GM21367 (cell line): Measurements from ENCODE around the gene ZSWIM6.

Experiments used
- ATAC-seq: cut with Tn5 transposase; IDR thresholded peaks from one replicate; pipeline ENCODE4 v1.9.1; 2021; ENCODE audit not compliant: unreplicated experiment

The ZSWIM6 gene

GRCh38 chr5:61357745-61358144, 25.7 kb downstream of the ZSWIM6 start:
- no peak for ATAC-seq

DNA sequence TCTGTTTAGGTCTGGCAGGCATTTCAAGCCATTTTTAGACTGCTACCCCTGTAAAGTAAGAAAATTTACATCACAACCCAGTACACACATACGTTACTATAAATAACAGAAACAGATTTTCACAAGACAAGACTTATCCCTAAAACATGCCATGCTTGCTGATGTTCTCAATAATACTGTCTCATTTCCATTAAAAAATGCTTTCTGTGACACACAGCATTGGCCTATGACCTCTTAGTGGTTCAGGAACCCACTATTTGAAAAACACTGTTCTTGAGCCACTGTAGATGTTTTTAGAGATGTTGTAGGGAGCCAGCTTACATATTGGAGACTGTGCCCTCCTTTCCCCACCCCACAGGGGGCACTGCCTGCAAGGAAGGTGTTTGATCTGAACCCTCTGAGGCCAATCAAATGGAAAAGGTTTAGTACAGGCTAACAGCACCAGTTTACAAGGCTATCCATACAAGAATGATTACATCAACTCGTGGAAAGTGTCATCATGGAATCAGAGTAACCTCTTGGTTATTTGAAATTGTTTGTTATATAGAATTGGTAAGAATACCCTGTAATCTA, 30.8 kb downstream of the ZSWIM6 start:
- ATAC-seq: no peak

DNA sequence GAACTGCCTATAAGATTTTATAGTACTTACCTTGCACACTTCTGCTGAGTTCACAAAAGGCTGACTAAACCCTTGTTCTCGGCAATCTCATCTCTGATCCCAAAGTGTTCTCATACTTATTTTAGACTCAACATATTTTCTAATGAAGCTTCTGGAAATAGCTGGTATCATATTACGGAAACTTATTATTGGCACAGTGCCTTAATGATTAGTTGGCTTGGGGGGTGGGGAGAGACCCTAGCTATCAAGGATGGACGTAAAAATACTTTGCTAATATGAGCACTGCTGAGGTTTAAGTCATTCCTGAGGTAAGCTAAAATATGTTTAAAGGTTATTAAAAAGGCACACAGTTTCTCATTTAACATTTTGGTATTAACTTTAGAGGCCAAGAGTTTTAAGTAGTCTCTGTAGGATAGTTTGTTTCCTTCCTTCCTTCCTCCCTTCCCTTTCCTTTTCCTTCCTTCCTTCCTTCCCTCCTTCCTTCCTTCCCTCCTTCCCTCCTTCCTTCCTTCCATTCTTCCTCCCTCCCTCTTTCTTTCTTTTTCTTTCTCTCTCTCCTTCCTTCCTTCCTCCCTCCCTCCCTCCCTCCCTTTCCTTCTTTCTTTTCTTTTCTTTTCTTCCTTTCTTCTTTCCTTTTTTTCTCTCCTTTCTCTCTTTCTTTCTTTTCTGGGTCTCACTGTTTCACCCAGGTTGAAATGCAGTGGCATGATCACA, 31.5 kb downstream of the ZSWIM6 start:
- no peak for ATAC-seq

DNA sequence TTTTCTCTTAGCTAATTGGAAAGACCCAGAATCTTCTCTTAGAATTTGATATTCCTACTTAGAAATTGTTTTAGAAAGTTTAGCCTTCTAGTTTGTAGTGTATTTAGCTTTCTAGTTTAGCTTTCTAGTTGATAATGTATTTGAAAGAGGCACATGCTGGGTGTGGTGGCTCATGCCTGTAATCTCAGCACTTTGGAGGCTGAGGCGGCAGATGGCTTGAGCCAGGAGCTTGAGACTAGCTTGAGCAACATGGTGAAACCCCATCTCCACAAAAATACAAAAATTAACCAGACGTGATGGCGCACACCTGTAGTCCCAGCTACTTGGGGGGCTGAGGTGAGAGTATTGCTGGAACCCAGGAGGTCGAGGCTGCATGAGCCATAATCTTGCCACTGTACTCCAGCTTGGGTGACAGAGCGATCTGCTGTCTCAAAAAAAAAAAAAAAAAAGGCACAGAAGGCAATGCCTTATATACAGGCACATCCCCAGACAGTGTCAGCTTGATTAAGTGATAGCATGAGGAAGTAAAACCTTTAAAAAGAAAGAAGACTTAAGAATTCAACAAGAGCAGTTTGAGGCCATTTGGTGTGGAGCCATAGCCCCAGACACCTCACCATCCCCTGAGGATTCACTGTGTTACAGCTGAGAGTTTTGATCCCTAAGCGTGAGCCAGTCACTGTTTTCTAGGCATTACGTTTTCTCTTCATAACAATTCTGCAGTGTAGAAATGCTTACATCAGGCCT, 34.6 kb downstream of the ZSWIM6 start:
- ATAC-seq: no peak

DNA sequence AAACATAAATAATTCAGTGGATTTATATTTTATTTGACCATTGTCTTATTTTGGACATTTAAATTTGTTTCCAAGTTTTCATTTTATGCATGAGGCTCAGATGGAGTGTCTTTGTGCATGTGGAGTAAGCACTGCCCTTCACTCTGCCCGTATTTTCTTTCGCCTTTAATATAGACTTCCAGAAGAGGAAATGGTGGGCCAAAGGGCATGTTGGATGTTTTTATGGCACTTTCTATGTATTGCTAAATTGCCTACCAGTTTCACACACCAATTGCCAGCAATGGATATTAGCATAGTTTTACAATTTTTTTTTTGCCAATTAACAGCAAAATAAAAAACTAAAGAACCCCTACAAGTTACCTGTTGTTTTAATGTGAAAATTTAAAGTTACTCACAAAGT, 38.4 kb downstream of the ZSWIM6 start:
- no peak for ATAC-seq

- ATAC-seq: no peak
Measured at GRCh38 chr5:61371474-61371873, 39.4 kb downstream of the ZSWIM6 start.

DNA sequence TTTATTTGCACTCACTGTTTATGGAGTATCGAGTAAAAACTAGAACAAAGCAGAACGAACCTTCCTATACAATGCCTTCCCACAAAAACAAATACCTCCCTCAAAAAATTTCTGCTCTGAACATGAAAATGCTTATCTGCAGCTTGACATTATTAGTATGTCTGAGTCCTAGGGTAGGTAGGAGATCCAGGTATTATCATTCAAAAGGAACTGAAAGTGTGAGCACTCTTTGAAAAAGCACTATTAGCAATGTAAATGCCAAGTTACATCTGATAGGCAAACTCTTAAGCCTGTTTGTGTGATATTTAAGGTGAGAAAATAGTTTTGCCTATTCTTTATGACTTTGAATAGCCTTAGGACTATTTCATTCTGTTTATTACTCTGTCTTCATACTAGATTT, 47.6 kb downstream of the ZSWIM6 start:
- no peak for ATAC-seq

- no peak for ATAC-seq
Measured at GRCh38 chr5:61381968-61382367, 49.9 kb downstream of the ZSWIM6 start.

GRCh38 chr5:61385627-61386026, 53.6 kb downstream of the ZSWIM6 start:
- ATAC-seq: no peak

DNA sequence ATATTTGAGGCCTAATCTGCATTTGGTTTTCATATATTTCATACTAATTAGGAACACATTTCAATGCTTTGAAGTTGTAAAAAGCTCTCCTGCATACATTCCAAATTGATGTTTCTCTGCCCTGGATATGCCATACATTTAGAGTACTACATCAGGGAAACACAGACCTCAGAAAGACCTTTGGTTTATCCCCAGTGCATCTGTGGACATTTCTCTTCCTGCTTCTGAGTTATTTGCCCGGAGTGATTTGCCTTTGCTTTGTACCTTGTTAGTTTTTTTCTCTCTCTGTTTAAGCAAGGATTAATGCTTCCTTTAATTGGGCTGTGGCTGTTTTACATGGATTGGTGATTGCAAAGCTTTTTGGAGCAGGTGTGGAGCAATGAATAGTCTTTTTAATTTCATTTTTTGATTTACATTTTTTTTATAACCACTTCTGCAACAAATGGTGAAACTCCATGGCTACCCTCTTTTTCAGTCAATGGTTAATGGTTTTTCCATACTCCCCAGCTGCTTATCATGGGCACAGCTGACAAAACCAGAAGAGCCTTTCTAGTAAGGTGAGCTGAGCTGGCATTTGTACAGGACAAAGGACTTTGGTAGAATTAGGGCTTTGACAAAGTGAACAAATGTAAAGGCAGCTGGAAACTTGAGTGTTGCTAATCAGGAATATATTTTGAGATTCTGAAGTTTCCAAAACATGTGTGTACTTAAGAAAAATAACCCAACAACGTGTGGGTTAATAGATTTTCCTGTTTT, 54.2 kb downstream of the ZSWIM6 start:
- ATAC-seq: no peak

DNA sequence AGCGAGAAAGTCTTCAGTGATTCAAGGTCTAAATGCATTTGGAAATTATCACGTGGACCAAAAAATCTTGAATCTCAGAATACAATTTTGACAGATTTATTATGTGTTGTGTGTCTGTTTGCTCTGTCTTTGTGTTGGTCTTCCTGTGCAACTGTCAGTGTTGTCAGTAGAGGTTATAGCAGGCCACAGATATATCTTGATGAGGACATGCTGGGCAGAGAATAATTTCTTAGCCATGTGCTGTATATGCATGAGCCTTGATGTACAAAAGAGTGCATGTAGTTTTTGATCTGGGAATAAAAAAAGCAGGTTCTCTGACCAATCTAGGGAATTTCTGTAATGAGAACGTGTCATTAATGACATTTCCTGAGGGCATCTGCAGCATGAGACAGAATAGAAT, 57.6 kb downstream of the ZSWIM6 start:
- no peak for ATAC-seq

- no peak for ATAC-seq
Measured at GRCh38 chr5:61394078-61394704, 62.1 kb downstream of the ZSWIM6 start.

DNA sequence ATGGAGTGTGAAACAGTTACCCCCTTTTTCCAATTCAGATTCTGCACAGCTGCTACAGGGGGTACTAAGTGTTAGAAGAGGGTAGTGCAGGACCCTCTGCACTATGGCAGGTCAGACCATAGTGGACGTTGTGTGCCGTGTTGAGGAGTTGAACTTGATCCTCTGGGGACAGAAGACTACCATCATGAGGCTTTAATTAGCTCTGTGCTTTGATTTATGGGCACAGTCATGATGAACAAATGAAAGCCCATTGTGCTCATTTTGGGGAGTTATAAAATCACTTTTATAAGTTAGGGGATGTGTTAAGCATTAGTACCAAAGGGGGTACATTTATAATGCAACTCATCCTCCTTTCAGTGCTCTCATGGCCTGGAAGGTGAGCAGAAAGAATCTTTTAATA, 62.7 kb downstream of the ZSWIM6 start:
- no peak for ATAC-seq

- no peak for ATAC-seq
Measured at GRCh38 chr5:61397238-61397637, 65.2 kb downstream of the ZSWIM6 start.

DNA sequence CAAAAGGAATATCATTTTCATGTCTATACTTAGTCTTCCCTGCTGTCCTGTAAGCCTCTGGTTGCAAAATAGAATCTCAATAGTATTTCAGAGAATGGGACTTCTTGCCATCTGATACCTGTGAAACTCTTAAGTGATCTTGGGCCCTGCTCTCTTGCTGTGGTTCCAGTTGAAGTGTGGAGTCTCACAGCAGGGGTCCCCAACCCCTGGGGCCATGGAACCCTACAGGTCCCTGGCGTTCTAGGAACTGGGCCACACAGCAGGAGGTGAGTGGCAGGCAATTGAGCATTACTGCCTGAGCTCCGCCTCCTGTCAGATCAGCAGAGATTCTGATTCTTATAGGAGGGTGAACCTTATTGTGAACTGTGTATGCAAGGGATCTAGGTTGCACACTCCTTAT, 65.9 kb downstream of the ZSWIM6 start:
- ATAC-seq: no peak

GRCh38 chr5:61398440-61398839, 66.4 kb downstream of the ZSWIM6 start:
- ATAC-seq: no peak

- ATAC-seq: no peak
Measured at GRCh38 chr5:61399679-61400078, 67.6 kb downstream of the ZSWIM6 start.

- ATAC-seq: no peak
Measured at GRCh38 chr5:61401726-61402125, 69.7 kb downstream of the ZSWIM6 start.

- no peak for ATAC-seq
Measured at GRCh38 chr5:61402244-61402823, 70.3 kb downstream of the ZSWIM6 start.

GRCh38 chr5:61402970-61403900, 71.2 kb downstream of the ZSWIM6 start:
- ATAC-seq: no peak
